Mucosa of descending colon (tissue), 3 donors: ENCODE results near the gene B4GALNT4. TPM values are rescaled to one million over a fixed set of nuclear protein-coding genes. Genes with fewer than 3 reads are reported as not detected.
"Not testable (repeated sequence)": the region's sequence is repeated elsewhere in the genome, so short reads cannot be mapped to it uniquely, and the experiment has no call there.

ENCODE experiments used
- ATAC-seq: fragments of 200-7000 bp; cut with Tn5 transposase; one replicate; pipeline ENCODE4 v1.9.1; 2020; ENCODE audit warnings: mild to moderate bottlenecking, moderate library complexity
- DNase-seq, 3 donors: peaks; one replicate each; pipeline ENCODE4 v3.0.0-alpha.2; 2020
- H3K36me3 ChIP-seq: fragments of 200-600 bp; one replicate; pipeline ENCODE4 v1.8.0; 2021; ENCODE audit warnings: low read depth, mild to moderate bottlenecking
- H3K4me1 ChIP-seq: fragments of 200-600 bp; one replicate; pipeline ENCODE4 v1.8.0; 2021; ENCODE audit warnings: low read depth, mild to moderate bottlenecking
- H3K4me3 ChIP-seq: fragments of 200-600 bp; one replicate; pipeline ENCODE4 v1.8.0; 2021; ENCODE audit warnings: mild to moderate bottlenecking
- H3K9me3 ChIP-seq: fragments of 200-600 bp; one replicate; pipeline ENCODE4 v1.8.0; 2021; ENCODE audit warnings: mild to moderate bottlenecking
- CTCF ChIP-seq: fragments of 200-600 bp; IDR thresholded peaks from one replicate; pipeline ENCODE4 v1.8.0; 2022; ENCODE audit warnings: antibody characterized with exemption, mild to moderate bottlenecking
- intact Hi-C, 2 donors: fragments of 100-400 bp; cut with DNase I in 1 of 2; cut with micrococcal nuclease in 1 of 2; formaldehyde crosslinking; loops; one replicate each; pipeline versions ENCODE4 v1.11.0 to v1.11.1; 2022; cut with DNase I, micrococcal nuclease
- long read RNA-seq, 2 donors: library from polyadenylated mRNA; unstranded; transcript quantifications; one replicate each; pipeline ENCODE4 v2.0.0, GENCODE V29; 2019 to 2021
- total RNA-seq, 3 donors: library from RNA; stranded (reverse); fragmentation: NEBNext Ultra II Directional in 2 of 3; extraction: Animal tissue kit (Norgen Biotek cat#: 25700) in 2 of 3; gene quantifications; one replicate each; pipeline versions ENCODE4 v1.2.1 to v1.2.4, GENCODE V29; 2021 to 2023
- donor health status: DM: no; HTN: no; CAD: no; lungs with moderate emphysema.
- donor health status: DM: no; HTN: no; CAD: no.
- donor health status: DM: no; HTN: yes; CAD: no.

B4GALNT4 gene, protein sequence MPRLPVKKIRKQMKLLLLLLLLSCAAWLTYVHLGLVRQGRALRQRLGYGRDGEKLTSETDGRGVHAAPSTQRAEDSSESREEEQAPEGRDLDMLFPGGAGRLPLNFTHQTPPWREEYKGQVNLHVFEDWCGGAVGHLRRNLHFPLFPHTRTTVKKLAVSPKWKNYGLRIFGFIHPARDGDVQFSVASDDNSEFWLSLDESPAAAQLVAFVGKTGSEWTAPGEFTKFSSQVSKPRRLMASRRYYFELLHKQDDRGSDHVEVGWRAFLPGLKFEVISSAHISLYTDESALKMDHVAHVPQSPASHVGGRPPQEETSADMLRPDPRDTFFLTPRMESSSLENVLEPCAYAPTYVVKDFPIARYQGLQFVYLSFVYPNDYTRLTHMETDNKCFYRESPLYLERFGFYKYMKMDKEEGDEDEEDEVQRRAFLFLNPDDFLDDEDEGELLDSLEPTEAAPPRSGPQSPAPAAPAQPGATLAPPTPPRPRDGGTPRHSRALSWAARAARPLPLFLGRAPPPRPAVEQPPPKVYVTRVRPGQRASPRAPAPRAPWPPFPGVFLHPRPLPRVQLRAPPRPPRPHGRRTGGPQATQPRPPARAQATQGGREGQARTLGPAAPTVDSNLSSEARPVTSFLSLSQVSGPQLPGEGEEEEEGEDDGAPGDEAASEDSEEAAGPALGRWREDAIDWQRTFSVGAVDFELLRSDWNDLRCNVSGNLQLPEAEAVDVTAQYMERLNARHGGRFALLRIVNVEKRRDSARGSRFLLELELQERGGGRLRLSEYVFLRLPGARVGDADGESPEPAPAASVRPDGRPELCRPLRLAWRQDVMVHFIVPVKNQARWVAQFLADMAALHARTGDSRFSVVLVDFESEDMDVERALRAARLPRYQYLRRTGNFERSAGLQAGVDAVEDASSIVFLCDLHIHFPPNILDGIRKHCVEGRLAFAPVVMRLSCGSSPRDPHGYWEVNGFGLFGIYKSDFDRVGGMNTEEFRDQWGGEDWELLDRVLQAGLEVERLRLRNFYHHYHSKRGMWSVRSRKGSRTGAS
- 10 to 100 TPM in 1 of 3 donors, 1 to 10 TPM in 2; 2.1 to 11.8 (median 2.2) TPM for total RNA-seq
- long read RNA-seq, donor 1, partial matches to known transcripts, result 13 of 16 reads
- long read RNA-seq, donor 1, other reads (novel, unspliced or antisense), result 3 of 16 reads
- long read RNA-seq, donor 2, result 0 reads

DNA sequence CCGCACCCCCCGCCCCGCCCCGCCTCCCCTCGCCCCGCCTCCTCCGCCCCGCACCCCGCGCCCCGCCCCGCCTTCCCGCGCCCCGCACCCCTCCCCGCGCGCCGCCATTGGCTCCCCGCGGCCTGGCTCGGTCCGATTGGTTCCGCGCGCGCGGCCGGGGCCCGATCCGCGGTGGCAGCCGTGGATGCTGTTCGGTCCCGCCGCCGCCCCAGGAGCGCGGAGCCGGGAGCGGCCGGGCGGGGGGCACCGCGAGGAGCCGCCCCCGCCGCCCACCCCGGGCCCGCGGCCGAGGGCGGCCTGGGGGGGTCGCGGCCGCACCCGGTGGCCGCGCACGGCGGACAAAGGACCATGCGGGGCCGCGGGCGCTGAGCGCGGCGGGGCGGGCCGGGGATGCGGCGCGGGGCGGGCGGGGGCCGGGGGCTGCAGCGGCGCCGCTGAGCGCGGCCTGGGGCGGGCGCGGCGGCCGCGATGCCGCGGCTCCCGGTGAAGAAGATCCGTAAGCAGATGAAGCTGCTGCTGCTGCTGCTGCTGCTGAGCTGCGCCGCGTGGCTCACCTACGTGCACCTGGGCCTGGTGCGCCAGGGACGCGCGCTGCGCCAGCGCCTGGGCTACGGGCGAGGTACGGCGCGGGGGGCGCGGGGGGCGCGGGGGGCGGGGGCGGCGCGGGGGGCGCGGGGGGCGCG, at the start of gene B4GALNT4:
Gene B4GALNT4 (plus strand): TSS at position 164 of the 683 bp plus-strand sequence. CDS start 305 bp downstream, at position 469.
- Histone ChIP-seq H3K36me3 (no peaks in the 10 kb centered on the region), H3K9me3 (no peaks in the 10 kb centered on the region), H3K4me3 (no peak within 1 kb of the TSS), H3K4me1 (peaks cover 2% of the 10 kb centered on the region)
- intact Hi-C loops, result no loop called here
- DNase-seq (peak in 2 of 3 donors; percentile 13 to 22), ATAC-seq (no peak)
- TF ChIP-seq CTCF, result no peak

DNA sequence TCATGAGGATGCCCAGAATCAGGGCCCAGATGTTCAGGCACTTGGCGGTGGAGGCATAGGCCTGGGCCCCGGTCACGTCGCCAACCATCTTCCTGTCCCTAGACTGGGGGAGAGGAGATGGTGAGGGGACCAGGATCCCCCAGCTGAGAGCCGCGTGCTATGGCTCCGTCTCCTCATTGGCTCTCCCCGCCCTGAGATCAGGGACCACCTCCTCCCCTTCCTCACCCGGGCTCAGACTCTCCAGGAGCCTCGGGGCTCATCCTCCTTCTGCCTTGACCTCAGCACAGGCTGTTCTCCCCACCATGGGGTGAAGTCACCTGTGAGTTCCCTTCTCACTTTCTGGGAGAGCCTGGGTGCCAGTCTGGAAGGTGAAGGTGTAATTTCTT, 49.4 kb upstream of the B4GALNT4 start:
- peaks cover 19% of the 10 kb centered on the region for H3K4me1 ChIP-seq
- peak; percentile 0 for ATAC-seq
- H3K36me3 ChIP-seq, H3K9me3 ChIP-seq, intact Hi-C loops, H3K4me3 ChIP-seq: not testable (repeated sequence)
- DNase-seq, result peak in 1 of 3 donors; percentile 4

- no peak for ATAC-seq
- intact Hi-C loops, result no loop called here
- no peak for DNase-seq
- Histone ChIP-seq H3K4me3 (no peak overlapping the region), H3K36me3 (no peaks in the 10 kb centered on the region), H3K9me3 (no peaks in the 10 kb centered on the region), H3K4me1 (peaks cover 14% of the 10 kb centered on the region)
- no peak for TF ChIP-seq CTCF
Observed at GRCh38 chr11:324156-324555, 45.1 kb upstream of the B4GALNT4 start.

- H3K36me3 ChIP-seq, H3K4me3 ChIP-seq, H3K9me3 ChIP-seq, intact Hi-C loops, DNase-seq, ATAC-seq: not testable (repeated sequence)
- H3K4me1 ChIP-seq, result peaks cover 14% of the 10 kb centered on the region
Observed at GRCh38 chr11:324593-325517, 44.4 kb upstream of the B4GALNT4 start.

GRCh38 chr11:325796-326591, 43.3 kb upstream of the B4GALNT4 start:
- Histone ChIP-seq H3K36me3 (no peaks in the 10 kb centered on the region), H3K4me3 (no peak overlapping the region), H3K9me3 (no peaks in the 10 kb centered on the region), H3K4me1 (peaks cover 14% of the 10 kb centered on the region)
- peak in 1 of 3 donors; percentile 61 for DNase-seq
- intact Hi-C loops, result no loop called here
- no peak for TF ChIP-seq CTCF
- ATAC-seq, result no peak
